ENCODE results near the gene CNTNAP3B. TPM values are rescaled to one million over a fixed set of nuclear protein-coding genes. Genes with fewer than 3 reads are reported as not detected.
"Not testable (repeated sequence)": the region's sequence is repeated elsewhere in the genome, so short reads cannot be mapped to it uniquely, and the experiment has no call there.

The CNTNAP3B gene
- total RNA-seq, 1 donor from 2014 or later, result not detected

GRCh38 chr9:41977965-41978600, 151.1 kb downstream of the CNTNAP3B start:
- intact Hi-C loops (cut with micrococcal nuclease), result not testable (repeated sequence)

- intact Hi-C loops (cut with micrococcal nuclease), result not testable (repeated sequence)
These were observed 154.3 kb downstream of the CNTNAP3B start for GRCh38 chr9:41974906-41975305.

- intact Hi-C loops (cut with micrococcal nuclease), result not testable (repeated sequence)
These were observed 176.2 kb downstream of the CNTNAP3B start for GRCh38 chr9:41953007-41953406.

- intact Hi-C loops (cut with micrococcal nuclease), result not testable (repeated sequence)
These were observed 187.5 kb downstream of the CNTNAP3B start for GRCh38 chr9:41941738-41942137.

- intact Hi-C loops (cut with micrococcal nuclease), result not testable (repeated sequence)
These were observed 191.1 kb downstream of the CNTNAP3B start for GRCh38 chr9:41938143-41938542.

- intact Hi-C loops (cut with micrococcal nuclease), result not testable (repeated sequence)
These were observed 193.5 kb downstream of the CNTNAP3B start for GRCh38 chr9:41935727-41936126.

- intact Hi-C loops (cut with micrococcal nuclease), result not testable (repeated sequence)
These were observed 200.1 kb downstream of the CNTNAP3B start for GRCh38 chr9:41929172-41929571.

GRCh38 chr9:41917374-41917773, 211.9 kb downstream of the CNTNAP3B start:
- intact Hi-C loops (cut with micrococcal nuclease), result not testable (repeated sequence)

GRCh38 chr9:41905488-41905887, 223.7 kb downstream of the CNTNAP3B start:
- intact Hi-C loops (cut with micrococcal nuclease), result not testable (repeated sequence)

GRCh38 chr9:41902762-41903161, 226.5 kb downstream of the CNTNAP3B start:
- intact Hi-C loops (cut with micrococcal nuclease), result not testable (repeated sequence)

- intact Hi-C loops (cut with micrococcal nuclease), result not testable (repeated sequence)
These were observed 230.4 kb downstream of the CNTNAP3B start for GRCh38 chr9:41898720-41899343.

GRCh38 chr9:41874557-41874956, 254.7 kb downstream of the CNTNAP3B start:
- intact Hi-C loops (cut with micrococcal nuclease), result not testable (repeated sequence)

GRCh38 chr9:41855422-41855821, 273.8 kb downstream of the CNTNAP3B start:
- intact Hi-C loops (cut with micrococcal nuclease), result not testable (repeated sequence)

- intact Hi-C loops (cut with micrococcal nuclease), result not testable (repeated sequence)
These were observed 277.1 kb downstream of the CNTNAP3B start for GRCh38 chr9:41851848-41852740.

GRCh38 chr9:41847829-41848228, 281.4 kb downstream of the CNTNAP3B start:
- intact Hi-C loops (cut with micrococcal nuclease), result not testable (repeated sequence)

Other genes starting within 250 kb of the CNTNAP3B start
- not detected in 2 replicates for gene SPATA31A6, start 54.2 kb upstream of the CNTNAP3B start, total RNA-seq